Ishikawa (cell line): Measurements from ENCODE around the gene SDF2L1.

Experiments used
- TAF1 ChIP-seq: IDR thresholded peaks from 2 replicates; pipeline ENCODE4 v1.6.1; 2012; ENCODE audit warnings: low read depth, mild to moderate bottlenecking
- TCF12 ChIP-seq: IDR thresholded peaks from 2 replicates; pipeline ENCODE4 v1.6.1; 2012; ENCODE audit warnings: low read depth
- ZBTB7A ChIP-seq: IDR thresholded peaks from 2 replicates; pipeline ENCODE4 v1.6.1; 2012; ENCODE audit warnings: low read depth
- TF ChIP-seq, protein P1 (sequence below): IDR thresholded peaks from 2 replicates; pipeline ENCODE4 v1.6.1; 2012

DNA sequence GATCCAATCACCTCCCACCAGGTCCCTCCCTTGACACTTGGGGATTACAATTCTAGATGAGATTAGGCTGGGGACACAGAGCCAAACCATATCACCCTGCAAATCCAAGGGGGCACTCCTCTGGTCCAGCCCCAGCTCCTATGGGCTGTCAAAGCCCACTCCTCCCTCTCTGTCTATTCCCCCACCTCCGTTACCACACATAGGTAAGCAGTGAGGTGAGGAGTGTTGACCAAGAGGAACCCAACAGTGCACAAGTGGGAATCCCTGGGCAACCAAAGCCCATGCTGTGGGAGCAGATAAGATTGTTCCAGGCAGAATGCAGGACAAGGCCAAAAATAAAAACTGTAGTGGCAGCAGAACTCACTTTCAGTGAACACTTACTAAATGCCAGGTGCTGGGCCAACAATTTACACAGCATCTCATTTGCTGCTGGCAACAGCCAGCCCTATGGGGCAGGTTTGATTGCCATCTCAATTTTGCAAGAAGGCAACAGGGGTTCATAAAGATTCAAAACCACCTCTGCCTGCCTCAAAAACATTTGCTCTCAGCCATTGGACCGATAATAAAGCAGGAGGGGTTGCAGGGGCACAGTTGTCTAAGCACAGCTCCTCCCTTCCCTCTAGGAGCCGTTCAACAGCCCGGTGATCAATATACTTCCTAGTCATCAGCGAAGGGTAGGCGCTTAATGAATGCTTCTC lies 8.9 kb downstream of the SDF2L1 start:
- TF ChIP-seq ZBTB7A: no peak
- no peak for TF ChIP-seq TCF12
- TF ChIP-seq TAF1: no peak
- TF ChIP-seq, protein P1, sequence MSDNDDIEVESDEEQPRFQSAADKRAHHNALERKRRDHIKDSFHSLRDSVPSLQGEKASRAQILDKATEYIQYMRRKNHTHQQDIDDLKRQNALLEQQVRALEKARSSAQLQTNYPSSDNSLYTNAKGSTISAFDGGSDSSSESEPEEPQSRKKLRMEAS: no peak
